Measurements from ENCODE around the gene SORL1-AS1.
A peak's percentile ranks its signal among the peaks of the same experiment; 100 is the strongest.

GRCh38 chr11:121467965-121468364, 15.2 kb upstream of the SORL1-AS1 start:
- TF ChIP-seq POLR2AphosphoS5 (IDR thresholded peaks at IDR 0.05; ENCODE audit: low read depth, low read length) (peak; percentile 59; the same call in 1 of the 2 replicates), POLR2A (IDR thresholded peaks at IDR 0.05; ENCODE audit: low read depth, low read length) (peak; percentile 48), TAF1 (IDR thresholded peaks at IDR 0.05; ENCODE audit: borderline replicate concordance, low read depth, low read length) (peak; percentile 44; the same call in 1 of the 2 replicates)

All from GM12892 (cell line).